ENCODE measurements around the gene PRR36. TPM values are rescaled to one million over a fixed set of nuclear protein-coding genes. Genes with fewer than 3 reads are reported as not detected.
"Not testable (repeated sequence)": the region's sequence is repeated elsewhere in the genome, so short reads cannot be mapped to it uniquely, and the experiment has no call there.

Gene PRR36
- total RNA-seq, 2 experiments from 2014 or later, result 0.17 TPM; not detected in 1

GRCh38 chr19:7897292-7897691 is 23.1 kb upstream of the PRR36 start:
- BruUV-seq (replicated peaks), result no TSS peak
- ChIA-PET CTCF (ENCODE audit: unreplicated experiment) (interaction anchor here (0.6 kb wide), 2 partner anchors 16 to 28 kb away, joined by 3 read pairs; no protein-coding TSS in a partner anchor), POLR2A (no interaction called here)

GRCh38 chr19:7895565-7895964 is 21.4 kb upstream of the PRR36 start:
- Histone ChIP-seq H3K36me3 (ENCODE audit: insufficient read depth, low read length) (no peaks in the 10 kb centered on the region), H3K4me1 (ENCODE audit: insufficient read depth, low read length, poor library complexity, severe bottlenecking) (no peaks in the 10 kb centered on the region), H3K9me2 (ENCODE audit: insufficient read depth, low read length) (no peaks in the 10 kb centered on the region), H3K9me3 (ENCODE audit: low read length) (no peaks in the 10 kb centered on the region), H2AFZ (ENCODE audit: low read length) (no peak overlapping the region), H3K4me3 (ENCODE audit: low read depth, low read length, poor library complexity, severe bottlenecking) (no peak overlapping the region), H3K27ac (ENCODE audit: low read depth, low read length, poor library complexity, severe bottlenecking) (no peak overlapping the region), H3K4me2 (ENCODE audit: low read length) (no peak overlapping the region), H4K20me1 (ENCODE audit: insufficient read depth, low read length) (no peaks in the 10 kb centered on the region), H3K79me2 (ENCODE audit: insufficient read depth, low read depth, low read length) (no peaks in the 10 kb centered on the region)
- TF ChIP-seq CTCF (conservative IDR thresholded peaks at IDR 0.05; ENCODE audit: low read length) (no peak), EZH2phosphoT487 (IDR thresholded peaks at IDR 0.05; ENCODE audit: borderline replicate concordance, low read depth, low read length) (no peak)
- ChIA-PET POLR2A (no interaction called here), CTCF (ENCODE audit: unreplicated experiment) (no interaction called here)
- BruUV-seq (replicated peaks), result no TSS peak
- DNase-seq (ENCODE audit: low spot score), result no peak
- intact Hi-C loops (cut with micrococcal nuclease; ENCODE audit: unreplicated experiment), result no loop called here

More at GRCh38 chr19:7897292-7897691, 23.1 kb upstream of the PRR36 start:
- Histone ChIP-seq H3K79me2 (ENCODE audit: insufficient read depth, low read depth, low read length) (no peaks in the 10 kb centered on the region), H3K9me2 (ENCODE audit: insufficient read depth, low read length) (no peaks in the 10 kb centered on the region), H3K4me2 (ENCODE audit: low read length) (no peak overlapping the region), H3K27ac (ENCODE audit: low read depth, low read length, poor library complexity, severe bottlenecking) (no peak overlapping the region), H3K4me1 (ENCODE audit: insufficient read depth, low read length, poor library complexity, severe bottlenecking) (no peaks in the 10 kb centered on the region), H3K4me3 (ENCODE audit: low read depth, low read length, poor library complexity, severe bottlenecking) (no peak overlapping the region), H3K9me3 (ENCODE audit: low read length) (no peaks in the 10 kb centered on the region), H2AFZ (ENCODE audit: low read length) (no peak overlapping the region), H3K36me3 (ENCODE audit: insufficient read depth, low read length) (no peaks in the 10 kb centered on the region), H4K20me1 (ENCODE audit: insufficient read depth, low read length) (no peaks in the 10 kb centered on the region)
- DNase-seq (ENCODE audit: low spot score), result no peak
- TF ChIP-seq CTCF (conservative IDR thresholded peaks at IDR 0.05; ENCODE audit: low read length), result no peak
- no peak for TF ChIP-seq EZH2phosphoT487 (IDR thresholded peaks at IDR 0.05; ENCODE audit: borderline replicate concordance, low read depth, low read length)
- intact Hi-C loops (cut with micrococcal nuclease; ENCODE audit: unreplicated experiment), result no loop called here

DNA sequence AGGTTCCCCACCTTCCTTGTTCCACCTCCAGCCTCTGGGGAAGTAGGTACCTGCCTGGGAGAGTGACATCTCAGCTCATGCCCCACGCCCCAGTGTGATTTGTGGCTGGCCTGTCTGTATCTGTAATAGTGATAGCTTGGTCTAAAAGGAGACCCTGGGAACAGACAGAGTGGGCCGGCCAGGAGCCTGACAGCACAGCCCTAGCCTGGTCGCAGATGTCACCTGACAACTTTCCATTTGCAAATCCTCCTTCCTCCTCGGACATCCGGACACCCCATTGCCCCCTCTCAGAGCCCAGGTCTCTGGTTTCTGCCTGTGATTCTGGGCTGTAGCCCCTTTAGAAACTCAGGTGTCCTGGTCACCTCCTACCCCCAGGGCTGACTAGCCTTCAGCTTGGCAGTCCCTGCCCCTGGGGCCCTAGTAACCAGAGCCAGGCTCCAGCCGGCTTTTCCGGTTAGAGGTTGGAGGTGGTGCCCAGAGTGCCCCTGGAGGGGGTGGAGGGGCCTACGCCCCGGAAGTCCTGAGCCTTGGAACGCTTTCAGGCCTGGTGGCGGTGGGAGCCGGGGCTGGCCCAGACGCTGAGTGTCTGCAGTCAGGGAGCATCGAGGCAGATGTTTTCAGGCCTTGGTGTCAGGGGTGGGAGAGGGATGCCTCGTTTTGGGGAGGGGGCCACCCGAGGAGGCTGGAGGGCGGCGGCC is 20.6 kb upstream of the PRR36 start:
- POLR2A ChIA-PET, result no interaction called here
- no peaks in the 10 kb centered on the region for H3K9me3 ChIP-seq (ENCODE audit: low read length)
- no peak for DNase-seq (ENCODE audit: low spot score)
- H3K9me2 ChIP-seq (ENCODE audit: insufficient read depth, low read length), result no peaks in the 10 kb centered on the region
- no peak overlapping the region for H3K27ac ChIP-seq (ENCODE audit: low read depth, low read length, poor library complexity, severe bottlenecking)
- H4K20me1 ChIP-seq (ENCODE audit: insufficient read depth, low read length), result no peaks in the 10 kb centered on the region
- no peak overlapping the region for H3K4me3 ChIP-seq (ENCODE audit: low read depth, low read length, poor library complexity, severe bottlenecking)
- H3K36me3 ChIP-seq (ENCODE audit: insufficient read depth, low read length), result no peaks in the 10 kb centered on the region
- H3K4me1 ChIP-seq (ENCODE audit: insufficient read depth, low read length, poor library complexity, severe bottlenecking), result no peaks in the 10 kb centered on the region
- no peak overlapping the region for H2AFZ ChIP-seq (ENCODE audit: low read length)
- H3K4me2 ChIP-seq (ENCODE audit: low read length), result no peak overlapping the region
- CTCF ChIA-PET (ENCODE audit: unreplicated experiment), result interaction anchor here (0.5 kb wide), 1 partner anchor 25 kb away, joined by 3 read pairs; no protein-coding TSS in a partner anchor
- no peaks in the 10 kb centered on the region for H3K79me2 ChIP-seq (ENCODE audit: insufficient read depth, low read depth, low read length)
- intact Hi-C loops (cut with micrococcal nuclease; ENCODE audit: unreplicated experiment), result no loop called here
- TF ChIP-seq CTCF (conservative IDR thresholded peaks at IDR 0.05; ENCODE audit: low read length) (no peak), EZH2phosphoT487 (IDR thresholded peaks at IDR 0.05; ENCODE audit: borderline replicate concordance, low read depth, low read length) (no peak)
- BruUV-seq (replicated peaks), result no TSS peak

DNA sequence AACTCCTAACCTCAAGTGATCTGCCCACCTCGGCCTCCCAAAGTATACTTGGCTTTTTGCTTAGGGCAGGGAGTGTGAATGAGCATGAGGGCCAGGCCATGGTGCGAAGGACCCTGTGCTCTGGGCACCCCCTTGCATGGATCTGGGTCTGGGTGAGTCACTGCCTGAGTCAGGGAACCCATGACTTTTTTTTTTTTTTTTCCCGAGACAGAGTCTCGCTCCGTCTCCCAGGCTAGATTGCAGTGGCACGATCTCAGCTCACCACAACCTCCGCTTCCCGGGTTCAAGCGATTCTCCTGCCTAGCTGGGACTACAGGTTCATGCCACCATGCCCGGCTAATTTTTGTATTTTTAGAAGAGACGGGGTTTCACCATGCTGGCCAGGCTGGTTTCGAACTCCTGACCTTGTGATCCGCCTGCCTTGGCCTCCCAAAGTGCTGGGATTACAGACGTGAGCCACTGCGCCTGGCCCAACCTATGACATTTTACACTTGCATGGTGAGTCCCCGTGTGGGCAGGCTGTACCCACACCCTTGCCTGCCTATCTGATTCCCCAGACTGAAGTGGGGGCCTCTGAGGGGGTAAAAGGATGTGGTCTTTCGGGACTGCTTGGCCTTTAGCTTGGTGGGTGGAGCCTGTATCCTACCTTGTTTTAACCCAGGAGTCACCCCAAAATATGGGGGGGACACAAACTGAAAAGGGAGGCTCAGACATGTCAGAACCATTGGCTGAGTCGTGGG is 19.3 kb upstream of the PRR36 start:
- H3K36me3 ChIP-seq (ENCODE audit: insufficient read depth, low read length); H2AFZ ChIP-seq (ENCODE audit: low read length); CTCF ChIA-PET (ENCODE audit: unreplicated experiment); DNase-seq (ENCODE audit: low spot score); intact Hi-C loops (cut with micrococcal nuclease; ENCODE audit: unreplicated experiment); H3K79me2 ChIP-seq (ENCODE audit: insufficient read depth, low read depth, low read length); H3K9me2 ChIP-seq (ENCODE audit: insufficient read depth, low read length); BruUV-seq (replicated peaks); H3K4me2 ChIP-seq (ENCODE audit: low read length); H3K27ac ChIP-seq (ENCODE audit: low read depth, low read length, poor library complexity, severe bottlenecking); H4K20me1 ChIP-seq (ENCODE audit: insufficient read depth, low read length); H3K9me3 ChIP-seq (ENCODE audit: low read length); H3K4me3 ChIP-seq (ENCODE audit: low read depth, low read length, poor library complexity, severe bottlenecking); H3K4me1 ChIP-seq (ENCODE audit: insufficient read depth, low read length, poor library complexity, severe bottlenecking): not testable (repeated sequence)
- POLR2A ChIA-PET, result interaction anchor here (0.6 kb wide), 1 partner anchor 549 kb away, joined by 3 read pairs; no protein-coding TSS in a partner anchor

Measured in OCI-LY7 (cell line).